Epithelial cell of alveolus of lung (primary cell): ENCODE measurements around the gene HEXIM2. TPM values are rescaled to one million over a fixed set of nuclear protein-coding genes. Genes with fewer than 3 reads are reported as not detected.

Experiments used
- total RNA-seq: library from RNA; depleted of rRNA; stranded (reverse); fragments of >200 nt; gene quantifications from 2 replicates; pipeline ENCODE4 v1.2.1, GENCODE V29; 2015

Gene HEXIM2, protein sequence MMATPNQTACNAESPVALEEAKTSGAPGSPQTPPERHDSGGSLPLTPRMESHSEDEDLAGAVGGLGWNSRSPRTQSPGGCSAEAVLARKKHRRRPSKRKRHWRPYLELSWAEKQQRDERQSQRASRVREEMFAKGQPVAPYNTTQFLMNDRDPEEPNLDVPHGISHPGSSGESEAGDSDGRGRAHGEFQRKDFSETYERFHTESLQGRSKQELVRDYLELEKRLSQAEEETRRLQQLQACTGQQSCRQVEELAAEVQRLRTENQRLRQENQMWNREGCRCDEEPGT
- total RNA-seq: 8.5 and 10.9 TPM in 2 replicates

GRCh38 chr17:45161288-45162024 is at the start of gene HEXIM2:
HEXIM2 (plus strand) TSS chr17:45161875; CDS start chr17:45162794, 919 bp downstream.

DNA sequence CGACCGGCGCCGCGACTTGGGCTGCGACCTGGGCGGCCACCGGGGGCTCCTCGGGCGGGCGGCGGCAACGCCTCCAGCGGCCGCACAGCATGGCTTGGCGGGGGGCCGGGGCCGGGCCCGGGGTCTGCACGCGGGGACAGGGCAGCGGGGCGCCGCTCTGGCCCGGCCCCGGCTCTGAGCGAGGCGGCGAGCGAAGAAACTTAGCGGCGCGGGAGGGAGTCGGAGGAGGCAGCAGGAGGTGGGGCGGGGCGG is 29.4 kb upstream of the HEXIM2 start, which contains the start of gene PLCD3:
PLCD3 (minus strand) TSS at position 196 of the 252 bp plus-strand sequence; CDS start at position 91, 105 bp downstream.

DNA sequence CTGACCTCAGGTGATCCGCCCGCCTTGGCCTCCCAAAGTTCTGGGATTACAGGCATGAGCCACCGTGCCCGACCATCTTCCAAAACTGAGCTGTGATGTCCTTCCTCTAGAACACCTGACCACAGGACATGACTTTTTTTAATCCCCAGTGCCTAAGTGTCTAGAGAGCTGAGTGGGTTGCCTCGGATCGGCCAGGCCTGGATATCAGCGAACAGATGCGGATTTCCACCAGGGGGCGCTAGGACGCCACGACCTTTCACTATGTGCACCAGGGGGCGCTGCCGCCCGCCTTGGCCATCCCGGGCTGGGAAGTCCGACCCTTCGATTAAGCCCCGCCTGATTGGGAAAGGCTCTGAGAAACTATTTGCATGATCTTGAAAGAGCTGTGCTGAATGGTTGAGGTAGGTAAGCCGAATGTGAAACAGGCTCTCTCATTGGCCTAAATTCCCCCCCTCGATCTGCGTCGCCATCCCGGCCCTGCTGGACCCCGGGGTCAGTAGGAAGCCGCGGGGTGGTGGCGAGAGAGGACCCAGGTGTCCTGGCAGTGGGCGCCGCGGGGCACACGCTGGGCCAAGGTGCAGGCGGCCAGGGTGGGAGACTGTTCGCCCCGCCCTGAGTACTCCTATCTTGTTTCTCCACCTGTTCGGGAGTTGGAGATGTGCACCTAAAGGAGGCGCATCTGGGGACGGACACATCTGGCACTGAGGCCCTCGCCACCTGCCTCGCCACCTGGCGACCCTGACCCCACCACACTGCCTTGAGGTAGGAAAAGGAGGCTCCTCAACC is 26.3 kb upstream of the HEXIM2 start, which contains the start of gene ACBD4:
ACBD4 (plus strand) TSS at position 496 of the 786 bp plus-strand sequence. CDS start 458 bp downstream, outside the sequence.

GRCh38 chr17:45148183-45149036 is 13.3 kb upstream of the HEXIM2 start, which contains the start of gene HEXIM1:
HEXIM1 (plus strand) TSS chr17:45148475; CDS start chr17:45149191, 716 bp downstream.

Other genes with a start within 250 kb of the HEXIM2 start
- 0.08 and 0.26 TPM in 2 replicates for gene GFAP, start 246.4 kb upstream of the HEXIM2 start, total RNA-seq
- gene KIF18B, start 214.1 kb upstream of the HEXIM2 start, total RNA-seq: 8.0 and 12.4 TPM in 2 replicates
- gene C1QL1, start 193.6 kb upstream of the HEXIM2 start, total RNA-seq: 1.4 and 2.2 TPM in 2 replicates
- gene DCAKD, start 110.2 kb upstream of the HEXIM2 start, total RNA-seq: 35.4 and 45.0 TPM in 2 replicates
- gene NMT1, start 100.6 kb upstream of the HEXIM2 start, total RNA-seq: 78.6 and 91.3 TPM in 2 replicates
- 36.6 and 42.8 TPM in 2 replicates for gene PLCD3, start 29.4 kb upstream of the HEXIM2 start, total RNA-seq
- 3.1 and 10.0 TPM in 2 replicates for gene ACBD4, start 26.2 kb upstream of the HEXIM2 start, total RNA-seq
- 13.7 and 28.3 TPM in 2 replicates for gene HEXIM1, start 13.4 kb upstream of the HEXIM2 start, total RNA-seq
- 2.3 and 10.9 TPM in 2 replicates for gene FMNL1, start 60.0 kb downstream of the HEXIM2 start, total RNA-seq
- 0.72 TPM in 1 of 2 replicates, not detected in the other for gene SPATA32, start 100.2 kb downstream of the HEXIM2 start, total RNA-seq
- gene MAP3K14, start 155.1 kb downstream of the HEXIM2 start, total RNA-seq: 1.9 and 5.8 TPM in 2 replicates